Heart left ventricle (tissue), 16 donors: ENCODE data around the gene CNGB1. TPM values are rescaled to one million over a fixed set of nuclear protein-coding genes. Genes with fewer than 3 reads are reported as not detected.

Source experiments
- ATAC-seq, 4 donors: fragments of 200-7000 bp; cut with Tn5 transposase; one replicate each; pipeline ENCODE4 v1.9.1; 2020 to 2022; ENCODE audit warnings: moderate library complexity in 4 of 4, mild to moderate bottlenecking in 3 of 4, moderate number of reproducible peaks in 1 of 4
- DNase-seq, 5 donors: peaks; one replicate each; pipeline ENCODE4 v3.0.0-alpha.2; 2020
- H3K27ac ChIP-seq, 12 donors: fragments of 200-600 bp; sonication (generic) in 4 of 12; one replicate each; pipeline versions ENCODE4 v1.5.0 to v1.8.0; 2016 to 2022; ENCODE audit warnings: mild to moderate bottlenecking in 2 of 12
- H3K27me3 ChIP-seq, 9 donors: fragments of 200-600 bp; sonication (generic) in 2 of 9; one replicate each; pipeline versions ENCODE4 v1.5.1 to v1.8.0; 2016 to 2022; ENCODE audit warnings: mild to moderate bottlenecking in 3 of 9
- H3K36me3 ChIP-seq, 9 donors: fragments of 200-600 bp; sonication (generic) in 2 of 9; one replicate each; pipeline versions ENCODE4 v1.5.0 to v1.8.0; 2018 to 2022; ENCODE audit warnings: mild to moderate bottlenecking in 2 of 9
- H3K4me1 ChIP-seq, 12 donors: fragments of 200-600 bp; sonication (generic) in 4 of 12; one replicate each; pipeline versions ENCODE4 v1.5.0 to v1.8.0; 2016 to 2022; ENCODE audit warnings: mild to moderate bottlenecking in 3 of 12
- H3K4me3 ChIP-seq, 12 donors: fragments of 200-600 bp; sonication (generic) in 4 of 12; one replicate each; pipeline versions ENCODE4 v1.5.0 to v1.8.0; 2017 to 2022; ENCODE audit warnings: mild to moderate bottlenecking in 9 of 12, moderate library complexity in 4 of 12
- H3K9me3 ChIP-seq, 12 donors: fragments of 200-600 bp; sonication (generic) in 4 of 12; one replicate each; pipeline versions ENCODE4 v1.5.0 to v1.8.0; 2016 to 2022; ENCODE audit warnings: mild to moderate bottlenecking in 1 of 12
- POLR2A ChIP-seq, 2 donors: fragments of 450-650 bp; IDR thresholded peaks; one replicate each; pipeline ENCODE4 v1.6.1; 2017; ENCODE audit warnings: antibody characterized with exemption in 2 of 2, mild to moderate bottlenecking in 2 of 2, moderate library complexity in 2 of 2
- WGBS, 4 donors: extraction: QIAGEN DNeasy Blood & Tissue Kit in 2 of 4; methylation state at CpG; one replicate each; pipeline versions ENCODE4 v1.1.5 to v1.1.7; 2013 to 2018; 5-methylcytosine and 5-hydroxymethylcytosine counted together
- intact Hi-C, 10 donors: fragments of 100-400 bp; cut with DNase I; formaldehyde crosslinking; loops; one replicate each; pipeline versions ENCODE4 v1.11.1 to v1.14.2; 2022
- polyA plus RNA-seq, 2 donors: library from polyadenylated mRNA; stranded (reverse); fragments of 200-250 nt; gene quantifications; one replicate each; pipeline ENCODE4 v1.2.3, GENCODE V29; 2013
- total RNA-seq, 9 donors: library from RNA; depleted of rRNA in 2 of 9; stranded (reverse); fragments of >200 nt in 2 of 9; fragmentation: NEBNext Ultra II Directional in 3 of 9; extraction: Animal tissue kit (Norgen Biotek cat#: 25700) in 3 of 9; gene quantifications; one replicate each; pipeline versions ENCODE4 v1.1.0 to v1.2.4, GENCODE V29; 2016 to 2023
- TF ChIP-seq, protein P1 (sequence below), 12 donors: fragments of 200-600 bp; sonication (generic) in 4 of 12; IDR thresholded peaks; one replicate each; pipeline versions ENCODE4 v1.5.0 to v1.8.0; 2018 to 2022; ENCODE audit warnings: antibody characterized with exemption in 12 of 12, mild to moderate bottlenecking in 5 of 12
- donor health status: ischemic (EF 13 %, LVEDD 7.1; RV severe dilation, severe dysfunction).
- donor health status: healthy with polysubstance abuse.
- donor health status: DM: no; HTN: yes; CAD: no.
- donor health status: DM: no; HTN: no; CAD: no.
- donor health status: ischemic (EF 25% LVEDD 6.9; RV normal size, moderate dysfunction).
- donor health status: ischemic (EF 25% LVEDD 5.7; RV mildly dilated, moderate dysfunction).
- donor health status: healthy.
- donor health status: DM: yes; HTN: yes; CAD: no.
- donor health status: ischemic (EF 35%, LVEDD 5.7; RV mildly dilated, moderate dysfunction).
- donor health status: nonischemic (EF 11% LVEDD 7.7; RV severe dilation, severe dysfunction).
- donor health status: DM: yes; HTN: yes; CAD: no.
- donor health status: PGD.
- donor health status: ischemic (EF 29% LVEDD 5.4; RV normal size, mild dysfunction).
- donor health status: nonischemic (EF 23%, LVEDD 6.1; RV moderate dilation, normal function).

Gene CNGB1
- total and polyA plus RNA-seq, 11 donors, result not detected

DNA sequence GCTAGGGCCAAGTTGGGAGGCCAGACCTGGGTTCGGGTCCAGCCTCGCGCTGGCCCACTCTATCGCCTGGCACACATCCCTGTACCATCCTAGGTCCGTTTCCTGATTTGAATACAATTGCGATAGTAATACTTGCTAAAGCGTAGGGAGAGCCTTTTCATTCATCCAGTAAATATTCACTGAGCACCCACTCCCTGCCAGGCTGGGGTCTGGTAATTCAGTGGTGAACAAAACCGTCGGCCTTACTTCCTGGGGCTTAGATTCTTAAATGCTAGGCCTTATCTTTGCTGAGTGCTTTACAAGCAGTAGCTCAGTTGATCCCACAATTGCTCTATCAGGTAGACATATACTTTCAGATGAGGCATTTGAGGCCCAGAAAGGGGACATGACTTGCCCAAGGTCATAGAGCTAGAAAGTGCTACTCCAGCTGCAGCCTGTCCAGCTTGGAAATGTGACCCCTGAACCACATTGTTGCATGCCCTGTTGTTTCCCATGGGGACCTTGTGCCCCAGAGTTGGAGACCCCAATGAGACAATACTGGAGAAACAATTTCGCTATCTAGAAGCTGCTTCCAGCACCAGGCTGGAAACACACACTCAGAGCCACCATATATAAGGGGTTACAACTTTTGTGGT is 31.0 kb upstream of the CNGB1 start:
- Histone ChIP-seq H3K9me3 (no peaks in the 10 kb centered on the region), H3K27ac (peak overlapping the region in 11 of 12 donors; percentile 7 to 99 (median 92)), H3K4me1 (peaks cover 0 to 45% (median 28%) of the 10 kb centered on the region in 12 donors), H3K36me3 (peaks cover 0 to 52% (median 21%) of the 10 kb centered on the region in 9 donors), H3K27me3 (no peaks in the 10 kb centered on the region), H3K4me3 (peak overlapping the region; percentile 27 to 89 (median 76))
- intact Hi-C loops, result loop anchor here in 9 of 10 donors (1.0 to 10.0 kb wide), 12 partner anchors 101 to 427 kb away; partner anchors contain the start of genes KATNB1 (in 2 of the 9) and KIFC3 (in 2 of the 9)
- TF ChIP-seq, protein P1, sequence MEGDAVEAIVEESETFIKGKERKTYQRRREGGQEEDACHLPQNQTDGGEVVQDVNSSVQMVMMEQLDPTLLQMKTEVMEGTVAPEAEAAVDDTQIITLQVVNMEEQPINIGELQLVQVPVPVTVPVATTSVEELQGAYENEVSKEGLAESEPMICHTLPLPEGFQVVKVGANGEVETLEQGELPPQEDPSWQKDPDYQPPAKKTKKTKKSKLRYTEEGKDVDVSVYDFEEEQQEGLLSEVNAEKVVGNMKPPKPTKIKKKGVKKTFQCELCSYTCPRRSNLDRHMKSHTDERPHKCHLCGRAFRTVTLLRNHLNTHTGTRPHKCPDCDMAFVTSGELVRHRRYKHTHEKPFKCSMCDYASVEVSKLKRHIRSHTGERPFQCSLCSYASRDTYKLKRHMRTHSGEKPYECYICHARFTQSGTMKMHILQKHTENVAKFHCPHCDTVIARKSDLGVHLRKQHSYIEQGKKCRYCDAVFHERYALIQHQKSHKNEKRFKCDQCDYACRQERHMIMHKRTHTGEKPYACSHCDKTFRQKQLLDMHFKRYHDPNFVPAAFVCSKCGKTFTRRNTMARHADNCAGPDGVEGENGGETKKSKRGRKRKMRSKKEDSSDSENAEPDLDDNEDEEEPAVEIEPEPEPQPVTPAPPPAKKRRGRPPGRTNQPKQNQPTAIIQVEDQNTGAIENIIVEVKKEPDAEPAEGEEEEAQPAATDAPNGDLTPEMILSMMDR (IDR thresholded peaks at IDR 0.05), result no peak
- no peak for TF ChIP-seq POLR2A (IDR thresholded peaks at IDR 0.05)
- DNase-seq (no peak), ATAC-seq (no peak)
- WGBS, 4 donors, result 39 to 46% (median 42%) methylated on average over 10 of the region's 10 CpGs

DNA sequence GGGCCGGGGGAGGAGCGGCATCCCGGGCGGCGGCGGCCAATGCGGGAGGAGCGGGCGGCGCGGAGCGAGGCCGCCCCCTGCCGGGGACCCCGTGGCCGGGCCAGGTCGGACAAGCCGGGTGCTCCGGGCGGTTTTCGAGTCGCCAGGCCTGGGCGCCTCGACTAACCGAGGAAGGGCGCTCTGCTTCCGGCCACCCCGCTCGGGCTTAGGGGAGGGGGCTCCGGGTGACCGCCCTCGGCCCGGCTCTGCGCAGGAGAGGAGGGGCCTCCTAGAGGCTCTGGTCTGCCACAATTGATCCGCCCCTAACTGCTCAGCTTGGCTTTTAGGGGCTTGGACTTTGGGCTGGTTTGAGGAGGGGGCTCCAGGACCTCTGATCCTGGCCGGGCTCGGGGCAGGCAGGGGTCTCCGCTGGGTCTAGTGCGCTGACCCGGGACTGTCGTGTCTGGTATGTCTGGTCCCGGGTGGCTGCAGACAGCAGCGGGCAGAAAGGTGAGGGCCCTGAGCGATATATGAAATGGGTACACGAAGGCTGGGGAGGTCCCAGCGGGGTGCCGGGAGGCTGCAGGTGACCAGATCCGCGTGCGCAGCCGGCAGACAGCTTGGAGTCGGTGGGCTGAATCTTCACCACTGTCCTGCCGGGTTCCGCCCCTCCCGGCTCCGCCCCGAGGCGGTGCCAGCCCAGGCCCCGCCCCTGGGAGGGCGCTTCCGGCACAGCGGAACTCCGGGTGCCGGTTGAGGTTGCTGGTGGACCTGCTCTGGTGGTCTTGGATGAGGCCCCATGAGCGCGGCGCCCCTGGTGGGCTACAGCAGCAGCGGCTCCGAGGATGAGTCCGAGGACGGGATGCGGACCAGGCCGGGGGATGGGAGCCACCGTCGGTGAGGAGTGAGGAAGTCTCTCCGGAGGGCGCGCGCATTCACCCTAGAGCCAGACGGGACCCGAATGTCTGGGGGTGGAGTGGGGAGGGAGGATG is 30.1 kb upstream of the CNGB1 start, which contains the start of gene USB1:
Gene USB1 (plus strand): TSS at position 702 of the 971 bp plus-strand sequence. CDS start 77 bp downstream, at position 779.
- Histone ChIP-seq H3K9me3 (no peaks in the 10 kb centered on the region), H3K4me1 (peaks cover 0 to 45% (median 28%) of the 10 kb centered on the region in 12 donors), H3K27ac (peak within 1 kb of the TSS; percentile 66 to 99 (median 92)), H3K36me3 (peaks cover 0 to 53% (median 26%) of the 10 kb centered on the region in 9 donors), H3K27me3 (no peaks in the 10 kb centered on the region), H3K4me3 (peak within 1 kb of the TSS; percentile 27 to 89 (median 76))
- peak in 1 of 2 donors; percentile 88 for TF ChIP-seq POLR2A (IDR thresholded peaks at IDR 0.05)
- TF ChIP-seq, protein P1 (IDR thresholded peaks at IDR 0.05), result peak; percentile 50 to 93 (median 77)
- ATAC-seq, result peak; percentile 90 to 96 (median 92)
- WGBS, 4 donors, result 1 to 4% (median 1%) methylated on average over 20 to 81 of the region's 81 CpGs
- peak; percentile 90 to 95 (median 92) for DNase-seq
- intact Hi-C loops, result loop anchor here in 9 of 10 donors (1.0 to 10.0 kb wide), 11 partner anchors 100 to 426 kb away; partner anchors contain the start of genes KATNB1 (in 2 of the 9) and KIFC3 (in 2 of the 9)

DNA sequence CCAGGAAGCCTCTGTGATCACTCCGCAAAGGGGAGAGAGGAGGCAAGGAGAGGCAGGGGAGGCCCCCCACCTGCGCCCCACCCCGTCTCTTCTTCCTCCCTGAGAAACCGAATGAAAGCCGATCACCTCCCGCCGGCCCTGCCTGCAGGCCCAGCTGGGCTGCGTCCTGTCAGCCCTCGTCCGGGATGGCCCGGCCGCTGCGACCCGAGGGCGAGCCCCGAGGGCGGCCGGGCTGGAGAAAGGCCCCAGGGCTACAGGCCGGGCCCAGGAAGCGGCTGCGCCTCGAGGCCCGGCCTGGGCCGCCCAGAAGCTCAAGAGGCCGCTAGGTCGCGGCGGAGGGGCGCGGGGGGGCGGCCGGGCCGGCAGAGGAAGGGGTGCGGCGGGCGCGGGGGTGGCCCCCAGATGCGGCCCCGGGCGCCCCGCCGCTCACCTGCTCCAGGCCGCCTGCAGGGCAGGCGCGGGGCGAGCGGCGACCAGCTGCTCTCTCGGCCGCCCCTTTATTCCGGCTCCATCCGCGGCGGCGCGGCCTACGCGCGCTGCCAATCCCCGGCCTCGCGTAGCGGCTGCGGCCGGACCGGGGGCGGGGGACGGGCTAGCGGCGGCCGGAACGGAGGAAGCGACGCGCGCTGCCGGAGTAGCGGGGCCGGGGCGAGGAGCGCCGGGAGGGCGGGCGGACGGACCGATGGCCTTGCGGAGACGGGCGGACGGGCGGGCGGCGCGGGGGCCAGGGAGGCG is 29.2 kb upstream of the CNGB1 start, which contains the start of gene ZNF319:
Gene ZNF319 (minus strand): TSS at position 702 of the 735 bp plus-strand sequence. CDS start 2,407 bp downstream, outside the sequence.
- DNase-seq (peak in 1 of 5 donors; percentile 46), ATAC-seq (peak in 2 of 4 donors; percentile 1 to 2)
- Histone ChIP-seq H3K4me3 (peak within 1 kb of the TSS; percentile 27 to 89 (median 76)), H3K4me1 (peaks cover 0 to 53% (median 32%) of the 10 kb centered on the region in 12 donors), H3K27me3 (no peaks in the 10 kb centered on the region), H3K9me3 (no peaks in the 10 kb centered on the region), H3K27ac (peak within 1 kb of the TSS; percentile 66 to 99 (median 92)), H3K36me3 (peaks cover 0 to 58% (median 34%) of the 10 kb centered on the region in 9 donors)
- 0 to 3% (median 1%) methylated on average over 7 to 95 of the region's 95 CpGs for WGBS, 4 donors
- peak in 1 of 2 donors; percentile 36 for TF ChIP-seq POLR2A (IDR thresholded peaks at IDR 0.05)
- TF ChIP-seq, protein P1 (IDR thresholded peaks at IDR 0.05), result no peak
- intact Hi-C loops, result loop anchor here (2.0 to 10.0 kb wide), 10 partner anchors 99 to 425 kb away; partner anchors contain the start of genes KATNB1 (in 2 of the 10) and KIFC3 (in 2 of the 10)
